ENCODE data around the gene CCDC167.

DNA sequence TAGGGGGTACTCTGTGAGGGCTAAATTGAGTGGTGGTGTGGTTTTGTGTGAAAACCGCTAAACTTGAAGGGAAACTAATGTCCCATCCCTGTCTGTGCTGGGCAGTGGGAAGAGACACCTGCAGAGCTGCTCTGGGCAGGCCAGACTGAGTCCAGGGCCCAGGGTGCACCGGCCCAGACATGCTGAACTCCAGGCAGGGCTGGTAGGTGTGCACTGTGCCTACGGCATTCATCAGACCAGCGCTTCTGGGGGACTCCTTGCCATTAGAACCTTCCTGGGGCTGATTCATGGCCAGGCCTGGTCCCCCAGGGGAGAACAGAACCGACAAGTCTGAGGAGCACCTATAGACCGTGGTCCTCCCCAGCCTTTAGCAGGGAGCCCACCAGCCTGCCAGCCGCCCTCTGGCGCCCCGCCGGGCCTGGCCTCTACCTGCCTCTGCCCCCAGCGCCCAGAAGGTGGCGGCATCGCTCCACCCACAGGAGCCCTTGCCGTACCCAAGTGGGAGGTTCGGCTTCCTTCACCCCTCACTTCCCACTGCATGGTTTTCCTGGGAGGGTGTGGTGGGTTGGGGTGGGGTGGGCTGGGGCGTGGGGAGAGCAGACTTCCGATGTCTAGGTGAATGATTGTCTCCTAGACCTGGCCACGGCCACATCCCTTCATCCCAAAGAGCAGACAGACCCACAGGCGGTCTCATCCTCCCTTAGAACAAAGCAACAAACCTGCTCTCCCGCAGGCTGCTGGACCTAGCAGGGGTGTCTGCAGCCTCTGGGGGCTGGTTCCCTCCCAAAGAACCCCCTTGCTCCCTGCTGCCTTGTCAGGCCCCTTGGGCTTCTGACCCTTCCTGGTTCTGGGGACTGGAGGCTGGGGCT, 15.5 kb downstream of the CCDC167 start:
- TF ChIP-seq, protein P1, sequence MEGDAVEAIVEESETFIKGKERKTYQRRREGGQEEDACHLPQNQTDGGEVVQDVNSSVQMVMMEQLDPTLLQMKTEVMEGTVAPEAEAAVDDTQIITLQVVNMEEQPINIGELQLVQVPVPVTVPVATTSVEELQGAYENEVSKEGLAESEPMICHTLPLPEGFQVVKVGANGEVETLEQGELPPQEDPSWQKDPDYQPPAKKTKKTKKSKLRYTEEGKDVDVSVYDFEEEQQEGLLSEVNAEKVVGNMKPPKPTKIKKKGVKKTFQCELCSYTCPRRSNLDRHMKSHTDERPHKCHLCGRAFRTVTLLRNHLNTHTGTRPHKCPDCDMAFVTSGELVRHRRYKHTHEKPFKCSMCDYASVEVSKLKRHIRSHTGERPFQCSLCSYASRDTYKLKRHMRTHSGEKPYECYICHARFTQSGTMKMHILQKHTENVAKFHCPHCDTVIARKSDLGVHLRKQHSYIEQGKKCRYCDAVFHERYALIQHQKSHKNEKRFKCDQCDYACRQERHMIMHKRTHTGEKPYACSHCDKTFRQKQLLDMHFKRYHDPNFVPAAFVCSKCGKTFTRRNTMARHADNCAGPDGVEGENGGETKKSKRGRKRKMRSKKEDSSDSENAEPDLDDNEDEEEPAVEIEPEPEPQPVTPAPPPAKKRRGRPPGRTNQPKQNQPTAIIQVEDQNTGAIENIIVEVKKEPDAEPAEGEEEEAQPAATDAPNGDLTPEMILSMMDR (IDR thresholded peaks at IDR 0.05 in 8 of 11, conservative IDR thresholded peaks at IDR 0.05 in 3 of 11), result peak; percentile 70 to 93 (median 85)
- TF ChIP-seq POLR2AphosphoS5 (IDR thresholded peaks at IDR 0.05) (peak; percentile 29 to 73 (median 60)), POLR2A (IDR thresholded peaks at IDR 0.05) (no peak)
